SHP77 treated with DMSO at 0.1 percent for 48 hours (cell line): ENCODE results near the gene C16orf54.
"Not testable (repeated sequence)": the region's sequence is repeated elsewhere in the genome, so short reads cannot be mapped to it uniquely, and the experiment has no call there.

Experiments
- DNase-seq: peaks from one replicate; lab custom pipeline; 2025; lab: John Stamatoyannopoulos, UW

C16orf54 gene

DNA sequence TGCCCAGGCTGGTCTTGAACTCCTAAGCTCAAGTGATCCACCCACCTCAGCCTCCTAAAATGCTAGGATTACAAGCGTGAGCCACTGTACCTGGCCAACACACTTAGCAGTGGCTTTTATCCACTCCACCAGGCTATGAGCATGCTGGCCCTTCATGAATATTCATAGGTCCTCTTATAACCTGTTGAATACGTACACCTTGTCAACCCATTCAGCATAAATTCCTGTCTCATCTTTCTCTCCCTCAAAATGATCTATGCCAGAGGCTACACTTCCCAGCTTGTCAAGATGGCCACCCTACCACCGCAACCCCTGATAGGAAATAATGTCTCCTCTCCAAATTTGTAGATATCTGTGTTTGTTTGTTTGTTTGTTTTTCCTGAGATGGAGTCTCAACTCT, 21.3 kb upstream of the C16orf54 start:
- no peak for DNase-seq

GRCh38 chr16:29766571-29766970, 20.8 kb upstream of the C16orf54 start:
- no peak for DNase-seq

DNA sequence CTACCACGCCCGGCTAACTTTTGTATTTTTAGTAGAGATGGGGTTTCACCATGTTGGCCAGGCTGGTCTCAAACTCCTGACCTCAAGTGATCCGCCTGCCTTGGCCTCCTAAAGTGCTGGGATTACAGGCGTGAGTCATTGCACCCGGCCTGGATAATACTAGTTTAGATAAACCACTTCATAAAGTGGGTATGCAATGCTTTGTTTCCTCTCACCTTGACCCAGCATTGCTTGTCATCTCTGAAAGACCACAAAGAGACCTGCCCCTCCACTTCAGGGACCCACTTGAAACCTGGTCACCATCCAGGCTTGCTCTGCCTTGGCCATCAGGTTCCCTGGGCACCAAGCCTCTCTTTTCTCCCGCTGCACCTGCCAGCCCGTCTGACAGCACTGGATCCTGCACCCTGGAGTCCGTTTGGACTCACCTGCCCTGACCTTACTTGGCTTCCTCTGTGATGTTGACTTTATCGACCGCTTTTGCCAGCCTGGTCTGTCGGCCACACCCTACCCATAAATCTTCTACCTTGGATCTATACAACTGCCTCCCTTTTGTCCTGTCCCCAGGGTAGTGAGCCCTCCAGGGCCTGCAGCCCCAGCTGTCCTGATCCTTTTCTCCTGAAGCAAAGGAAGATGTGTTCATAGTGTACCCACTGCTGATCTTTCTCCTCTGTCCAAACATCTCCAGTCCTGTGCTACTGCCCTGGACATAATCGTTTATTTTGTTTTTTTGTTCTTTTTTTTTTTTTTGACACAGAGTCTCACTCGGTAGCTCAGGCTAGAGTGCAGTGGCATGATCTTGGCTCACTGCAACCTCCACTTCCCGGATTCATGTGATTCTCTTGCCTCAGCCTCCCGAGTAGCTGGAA, 19.6 kb upstream of the C16orf54 start:
- DNase-seq, result peak; percentile 99

- DNase-seq, result no peak
Measured at GRCh38 chr16:29763326-29763725, 17.5 kb upstream of the C16orf54 start.

DNA sequence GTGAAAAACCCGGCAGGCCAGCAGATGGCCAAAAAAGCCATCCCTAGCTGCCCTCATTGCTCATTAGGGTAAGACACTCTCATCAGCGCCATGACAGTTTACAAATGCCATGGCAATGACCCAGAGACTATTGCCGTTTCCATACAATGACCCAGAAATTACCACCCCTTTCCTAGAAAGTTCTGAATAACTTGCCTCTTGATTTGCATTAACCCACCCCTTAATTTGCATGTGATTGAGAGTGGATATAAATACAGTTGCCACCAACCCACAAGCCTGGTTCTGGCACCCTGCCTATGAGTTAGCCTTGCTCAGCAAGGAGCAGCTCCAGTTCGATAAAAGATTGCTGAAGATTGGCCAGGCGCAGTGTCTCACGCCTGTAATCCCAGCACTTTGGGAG, 16.1 kb upstream of the C16orf54 start:
- DNase-seq, result no peak

DNA sequence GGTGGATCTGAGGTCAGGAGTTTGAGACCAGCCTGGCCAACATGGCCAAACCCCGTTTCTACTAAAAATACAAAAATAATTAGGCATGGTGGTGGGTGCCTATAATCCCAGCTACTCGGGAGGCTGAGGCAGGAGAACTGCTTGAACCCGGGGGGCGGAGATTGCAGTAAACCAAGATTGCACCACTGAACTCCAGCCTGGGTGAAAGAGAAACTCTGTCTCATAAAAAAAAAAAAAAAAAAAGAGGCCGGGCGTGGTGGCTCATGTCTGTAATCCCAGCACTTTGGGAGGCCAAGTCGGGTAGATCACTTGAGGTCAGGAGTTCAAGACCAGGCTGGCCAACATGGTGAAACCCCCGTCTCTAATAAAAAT, 15.5 kb upstream of the C16orf54 start:
- not testable (repeated sequence) for DNase-seq

DNA sequence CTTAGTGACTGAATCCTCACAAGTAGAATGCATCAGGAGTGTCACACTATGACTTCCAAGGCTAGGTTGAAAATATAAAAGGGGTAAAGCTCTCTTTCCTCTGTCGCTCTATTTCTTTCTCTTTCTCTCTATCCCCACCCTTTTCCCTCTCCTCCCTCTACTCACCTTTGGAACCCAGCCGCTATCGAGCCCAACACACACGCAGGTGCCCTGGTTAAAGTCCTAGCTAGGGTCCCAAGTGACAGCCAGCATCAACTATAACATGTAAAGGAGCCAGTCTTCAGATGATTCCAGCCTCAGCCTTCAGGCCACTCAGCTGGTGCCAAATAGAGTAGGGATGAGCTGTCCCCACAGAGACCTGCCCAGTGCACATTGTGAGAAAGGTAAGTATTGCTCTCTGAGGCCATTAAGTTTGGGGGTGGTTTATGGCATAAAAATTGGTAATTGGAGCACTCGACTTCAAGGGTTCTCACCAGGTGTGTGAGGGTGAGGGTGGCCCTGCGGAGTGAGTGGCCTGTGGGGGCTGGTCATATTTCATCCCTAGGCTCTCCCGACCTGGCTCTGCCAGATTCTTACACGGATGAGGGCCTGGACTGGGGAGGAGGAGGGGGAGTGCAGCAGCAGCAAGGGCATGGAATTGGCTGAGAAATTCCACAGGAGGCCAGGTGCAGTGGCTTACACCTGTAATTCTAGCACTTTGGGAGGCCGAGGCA, 14.9 kb upstream of the C16orf54 start:
- DNase-seq, result no peak

DNA sequence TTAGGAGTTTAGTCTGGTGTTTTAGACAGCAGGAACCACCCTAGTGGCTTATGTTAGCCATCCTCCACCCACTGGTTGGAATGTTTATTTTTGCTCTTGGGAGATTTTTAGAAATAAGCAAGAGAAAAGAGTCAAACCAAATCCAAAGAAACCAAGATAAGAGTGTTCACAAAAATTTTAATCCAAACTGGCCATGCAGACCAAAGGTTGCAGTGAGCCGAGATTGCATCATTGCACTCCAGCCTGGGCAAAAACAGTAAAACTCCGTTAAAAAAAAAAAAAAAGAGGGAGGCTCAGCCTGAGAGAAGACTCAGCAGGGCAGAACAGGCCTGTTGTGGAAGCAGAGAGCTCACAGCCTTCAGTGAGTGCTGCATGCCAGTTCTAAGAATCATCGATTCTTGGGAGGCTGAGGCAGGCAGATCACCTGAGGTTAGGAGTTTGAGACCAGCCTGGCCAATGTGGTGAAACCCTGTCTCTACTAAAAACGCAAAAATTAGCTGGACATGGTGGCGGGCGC, 12.2 kb upstream of the C16orf54 start:
- DNase-seq, result no peak

DNA sequence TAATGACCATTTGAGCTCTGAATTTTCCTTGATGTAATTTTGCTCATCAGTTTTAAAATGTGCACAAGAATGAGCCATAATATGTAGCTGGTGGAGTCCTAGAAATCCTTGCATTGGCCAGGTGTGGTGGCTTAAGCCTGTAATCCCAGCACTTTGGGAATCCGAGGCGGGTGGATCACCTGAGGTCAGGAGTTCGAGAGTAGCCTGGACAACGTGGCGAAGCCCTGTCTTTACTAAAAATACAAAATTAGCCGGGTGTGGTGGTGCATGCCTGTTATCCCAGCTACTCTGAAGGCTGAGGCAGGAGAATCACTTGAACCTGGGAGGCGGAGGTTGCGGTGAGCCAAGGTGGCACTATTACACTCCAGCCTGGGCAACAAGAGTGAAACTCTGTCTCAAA, 11.3 kb upstream of the C16orf54 start:
- DNase-seq, result not testable (repeated sequence)

- no peak for DNase-seq
Measured at GRCh38 chr16:29756654-29757053, 10.9 kb upstream of the C16orf54 start.

DNA sequence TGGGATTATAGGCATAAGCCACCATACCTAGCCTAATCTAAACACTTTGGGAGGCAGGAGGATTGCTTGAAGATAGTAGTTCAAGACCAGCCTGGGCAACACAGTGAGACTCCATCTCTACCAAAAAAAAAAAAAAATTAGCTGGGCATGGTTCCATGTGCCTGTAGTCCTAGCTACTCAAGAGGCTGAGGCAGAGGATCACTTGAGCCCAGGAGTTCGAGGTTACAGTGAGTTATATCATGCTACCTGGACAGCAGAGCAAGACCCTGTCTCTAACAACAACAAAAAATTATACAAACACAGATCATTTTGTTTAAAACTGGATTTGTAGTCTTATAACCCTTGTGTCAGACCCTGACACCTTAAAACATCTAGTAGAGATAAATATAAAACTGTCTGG, 7.7 kb upstream of the C16orf54 start:
- no peak for DNase-seq

DNA sequence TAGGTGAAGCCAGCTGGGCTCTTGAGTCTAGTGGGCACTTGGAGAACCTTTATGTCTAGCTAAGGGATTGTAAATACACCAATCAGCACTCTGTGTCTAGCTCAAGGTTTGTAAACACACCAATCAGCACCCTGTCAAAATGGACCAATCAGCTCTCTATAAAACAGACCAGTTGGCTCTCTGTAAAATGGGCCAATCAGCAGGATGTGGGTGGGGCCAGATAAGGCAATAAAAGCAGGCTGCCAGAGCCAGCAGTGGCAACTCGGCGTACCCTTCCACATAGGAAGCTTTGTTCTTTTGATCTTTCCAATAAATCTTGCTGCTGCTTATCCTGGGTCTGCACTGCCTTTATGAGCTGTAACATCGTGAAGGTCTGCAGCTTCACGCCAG, 3.0 kb upstream of the C16orf54 start:
- DNase-seq, result not testable (repeated sequence)

- no peak for DNase-seq
Measured at GRCh38 chr16:29747947-29748759, 2.4 kb upstream of the C16orf54 start.

- not testable (repeated sequence) for DNase-seq
Measured at GRCh38 chr16:29746518-29746917, 728 bp upstream of the C16orf54 start.

GRCh38 chr16:29745121-29745852, 503 bp downstream of the C16orf54 start:
- DNase-seq, result no peak

DNA sequence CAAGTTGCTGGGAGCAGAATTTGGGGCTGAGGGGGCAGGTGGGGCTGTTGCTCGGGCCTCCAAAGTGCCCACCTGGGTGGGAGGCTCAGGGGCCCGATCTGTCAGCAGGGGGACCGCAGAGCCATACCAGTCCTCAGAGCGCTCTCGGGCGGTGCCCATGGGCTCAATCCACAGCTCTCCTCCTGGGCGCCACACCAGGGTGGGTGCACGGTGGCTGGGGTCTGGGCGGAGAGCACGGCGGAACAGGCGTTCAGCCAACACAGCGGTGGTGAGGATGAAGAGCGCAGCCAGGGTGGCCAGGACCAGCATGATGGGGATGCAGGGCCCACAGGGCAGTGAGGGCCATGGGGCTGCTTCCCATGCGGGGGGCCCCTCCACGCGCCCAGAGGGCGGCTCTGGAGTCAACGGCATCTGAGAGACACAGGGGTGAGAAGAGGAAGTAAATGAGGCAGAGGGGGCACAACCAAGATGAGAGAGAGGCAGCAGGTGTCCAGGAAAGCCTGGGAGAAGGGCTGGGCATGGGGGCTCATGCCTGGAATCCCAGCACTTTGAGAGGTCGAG, 1.2 kb downstream of the C16orf54 start:
- DNase-seq, result no peak

- no peak for DNase-seq
Measured at GRCh38 chr16:29743827-29744531, 1.8 kb downstream of the C16orf54 start.

GRCh38 chr16:29743475-29743826, 2.3 kb downstream of the C16orf54 start:
- no peak for DNase-seq

DNA sequence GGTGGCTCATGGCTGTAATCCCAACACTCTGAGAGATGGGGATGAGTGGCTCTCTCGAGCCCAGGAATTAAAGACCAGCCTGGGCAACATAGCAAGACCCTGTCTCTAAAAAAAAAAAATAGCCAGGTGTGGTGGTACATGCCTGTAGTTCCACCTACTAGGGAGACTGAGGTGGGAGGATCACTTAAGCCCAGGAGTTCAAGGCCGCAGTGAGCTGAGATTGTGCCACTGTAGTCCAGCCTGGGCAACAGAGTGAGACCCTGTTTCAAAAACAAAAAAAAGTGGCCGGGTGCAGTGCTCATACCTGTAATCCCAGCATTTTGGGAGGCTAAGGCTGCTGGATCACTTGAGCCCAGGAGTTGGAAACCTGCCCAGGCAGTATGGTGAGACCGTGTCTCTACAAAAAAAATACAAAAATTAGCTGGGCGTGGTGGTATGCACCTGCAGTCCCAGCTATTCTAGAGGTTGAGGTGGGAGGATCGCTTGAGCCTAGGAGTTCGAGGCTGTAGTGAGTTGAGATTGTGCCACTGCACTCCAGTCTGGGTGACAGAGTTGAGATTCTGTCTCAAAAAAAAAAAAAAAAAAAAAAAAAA, 3.0 kb downstream of the C16orf54 start:
- no peak for DNase-seq

- DNase-seq, result not testable (repeated sequence)
Measured at GRCh38 chr16:29740630-29741015, 5.2 kb downstream of the C16orf54 start.
